DOHH2 (cell line): Measurements from ENCODE around the gene TSC1.
"Not testable (repeated sequence)": the region's sequence is repeated elsewhere in the genome, so short reads cannot be mapped to it uniquely, and the experiment has no call there.

Experiments
- H3F3A ChIP-seq: fragments of 200-600 bp; sonication (generic), shearing (Covaris generic); 2 replicates; pipeline ENCODE4 v1.6.0; 2016; ENCODE audit warnings: antibody characterized with exemption, mild to moderate bottlenecking; ENCODE audit not compliant: control insufficient read depth, insufficient read depth
- H3K27ac ChIP-seq: fragments of 200-600 bp; sonication (generic); 2 replicates; pipeline ENCODE4 v1.5.1; 2014; ENCODE audit warnings: low read depth, mild to moderate bottlenecking, low read length, moderate library complexity
- H3K27me3 ChIP-seq: fragments of 200-600 bp; sonication (generic); 2 replicates; pipeline ENCODE4 v1.6.1; 2014; ENCODE audit warnings: mild to moderate bottlenecking, low read length, mixed read lengths; ENCODE audit not compliant: control insufficient read depth
- H3K36me3 ChIP-seq: fragments of 200-600 bp; sonication (generic); 2 replicates; pipeline ENCODE4 v1.6.1; 2014; ENCODE audit warnings: mild to moderate bottlenecking, low read length, moderate library complexity, mixed read lengths; ENCODE audit not compliant: control insufficient read depth
- H3K4me1 ChIP-seq: fragments of 200-600 bp; sonication (generic); 2 replicates; pipeline ENCODE4 v1.6.1; 2014; ENCODE audit warnings: mild to moderate bottlenecking, low read length, mixed read lengths; ENCODE audit not compliant: control insufficient read depth
- H3K4me2 ChIP-seq: fragments of 200-600 bp; sonication (generic); 2 replicates; pipeline ENCODE4 v1.6.0; 2014; ENCODE audit warnings: mild to moderate bottlenecking, low read length, moderate library complexity
- H3K4me3 ChIP-seq: fragments of 200-600 bp; sonication (generic); 2 replicates; pipeline ENCODE4 v1.5.1; 2014; ENCODE audit warnings: mild to moderate bottlenecking, low read length, mixed read lengths
- H3K79me2 ChIP-seq: fragments of 200-600 bp; sonication (generic); 2 replicates; pipeline ENCODE4 v1.6.1; 2014; ENCODE audit warnings: mild to moderate bottlenecking, low read length, mixed read lengths; ENCODE audit not compliant: control insufficient read depth
- H3K9me2 ChIP-seq: fragments of 200-600 bp; sonication (generic); replicated peaks from 2 replicates; pipeline ENCODE4 v1.6.1; 2014; ENCODE audit warnings: mild to moderate bottlenecking, low read length, mixed read lengths; ENCODE audit not compliant: control insufficient read depth
- H3K9me3 ChIP-seq: fragments of 200-600 bp; sonication (generic); 2 replicates; pipeline ENCODE4 v1.6.1; 2014; ENCODE audit warnings: antibody characterized with exemption, low read length, mixed read lengths; ENCODE audit not compliant: control insufficient read depth, insufficient read depth
- H4K20me1 ChIP-seq: fragments of 200-600 bp; sonication (generic); 2 replicates; pipeline ENCODE4 v1.6.0; 2014; ENCODE audit warnings: low read depth, mild to moderate bottlenecking, antibody characterized with exemption, low read length, moderate library complexity; ENCODE audit not compliant: control insufficient read depth, insufficient read depth
- CTCF ChIP-seq: fragments of 200-600 bp; sonication (generic); IDR thresholded peaks from one replicate; pipeline ENCODE4 v1.5.1; 2014; ENCODE audit warnings: antibody characterized with exemption, mild to moderate bottlenecking, low read depth, low read length; ENCODE audit not compliant: poor library complexity, severe bottlenecking
- EZH2phosphoT487 ChIP-seq: fragments of 200-600 bp; sonication (generic); IDR thresholded peaks from 2 replicates; pipeline ENCODE4 v1.6.1; 2017; ENCODE audit warnings: borderline replicate concordance, mild to moderate bottlenecking, antibody characterized with exemption, low read length, moderate library complexity, mixed read lengths

The TSC1 gene

DNA sequence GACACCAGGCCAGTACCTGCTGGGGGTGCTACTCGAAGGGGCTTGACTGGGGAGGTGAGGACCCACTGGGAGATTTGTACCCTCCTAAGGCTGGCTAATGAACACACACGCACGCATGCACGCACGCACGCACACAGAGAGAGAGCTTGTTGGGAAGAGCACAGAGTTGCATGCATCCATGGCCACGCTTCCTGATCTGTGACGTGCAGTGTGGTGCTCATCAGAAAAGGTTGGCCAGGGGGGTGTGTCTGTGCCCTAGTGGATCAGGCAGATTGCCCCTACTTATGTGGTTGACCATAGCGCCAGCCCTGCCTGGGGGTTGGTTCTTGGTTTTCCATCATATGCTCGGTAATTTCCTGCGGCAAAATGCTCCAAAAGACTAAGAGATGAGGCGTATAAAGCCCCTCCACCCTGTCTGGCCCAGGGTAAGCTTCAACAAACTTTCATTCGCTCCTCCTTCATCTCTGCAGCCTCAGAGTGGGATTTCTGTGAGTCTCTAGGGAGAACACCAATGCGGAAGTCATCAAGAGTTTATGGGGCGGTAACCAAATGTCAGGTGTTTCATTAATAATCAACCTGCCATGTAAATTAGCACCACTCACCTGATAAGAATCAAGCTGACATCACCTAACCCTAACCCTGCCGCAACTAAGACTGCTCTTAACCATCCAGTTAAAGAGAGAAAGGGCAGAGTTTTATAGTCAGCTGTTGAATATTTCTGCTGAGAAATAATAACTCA lies 26.1 kb upstream of the TSC1 start:
- H4K20me1 ChIP-seq, result no peaks in the 10 kb centered on the region
- H3K9me2 ChIP-seq, result no peaks in the 10 kb centered on the region
- H3K27me3 ChIP-seq, result no peaks in the 10 kb centered on the region
- no peaks in the 10 kb centered on the region for H3F3A ChIP-seq
- H3K4me1 ChIP-seq, result peaks cover 29% of the 10 kb centered on the region
- peak overlapping the region; percentile 7 for H3K4me2 ChIP-seq
- H3K27ac ChIP-seq, result no peak overlapping the region
- no peaks in the 10 kb centered on the region for H3K36me3 ChIP-seq
- H3K4me3 ChIP-seq, result no peak overlapping the region
- peaks cover 3% of the 10 kb centered on the region; the same call in 1 of the 2 replicates for H3K9me3 ChIP-seq
- TF ChIP-seq CTCF (no peak), EZH2phosphoT487 (no peak)
- no peaks in the 10 kb centered on the region for H3K79me2 ChIP-seq

- no peaks in the 10 kb centered on the region for H3K27me3 ChIP-seq
These were observed 25.4 kb upstream of the TSC1 start for GRCh38 chr9:132969783-132970182.

GRCh38 chr9:132967908-132968307 lies 23.5 kb upstream of the TSC1 start:
- H3K9me2 ChIP-seq, H3K79me2 ChIP-seq, H3K4me2 ChIP-seq, H3K36me3 ChIP-seq, H3K9me3 ChIP-seq, H3F3A ChIP-seq, H3K27ac ChIP-seq, H3K4me3 ChIP-seq, H4K20me1 ChIP-seq, H3K27me3 ChIP-seq: not testable (repeated sequence)
- peaks cover 29% of the 10 kb centered on the region for H3K4me1 ChIP-seq

More at GRCh38 chr9:132969783-132970182, 25.4 kb upstream of the TSC1 start:
- peak overlapping the region; percentile 7; the same call in 1 of the 2 replicates for H3K4me2 ChIP-seq
- peaks cover 3% of the 10 kb centered on the region; the same call in 1 of the 2 replicates for H3K9me3 ChIP-seq
- no peaks in the 10 kb centered on the region for H3F3A ChIP-seq
- TF ChIP-seq CTCF (no peak), EZH2phosphoT487 (no peak)
- H4K20me1 ChIP-seq, result no peaks in the 10 kb centered on the region
- H3K79me2 ChIP-seq, result no peaks in the 10 kb centered on the region
- H3K4me1 ChIP-seq, result peaks cover 29% of the 10 kb centered on the region
- H3K4me3 ChIP-seq, result no peak overlapping the region
- H3K27ac ChIP-seq, result no peak overlapping the region
- no peaks in the 10 kb centered on the region for H3K36me3 ChIP-seq
- H3K9me2 ChIP-seq, result no peaks in the 10 kb centered on the region

DNA sequence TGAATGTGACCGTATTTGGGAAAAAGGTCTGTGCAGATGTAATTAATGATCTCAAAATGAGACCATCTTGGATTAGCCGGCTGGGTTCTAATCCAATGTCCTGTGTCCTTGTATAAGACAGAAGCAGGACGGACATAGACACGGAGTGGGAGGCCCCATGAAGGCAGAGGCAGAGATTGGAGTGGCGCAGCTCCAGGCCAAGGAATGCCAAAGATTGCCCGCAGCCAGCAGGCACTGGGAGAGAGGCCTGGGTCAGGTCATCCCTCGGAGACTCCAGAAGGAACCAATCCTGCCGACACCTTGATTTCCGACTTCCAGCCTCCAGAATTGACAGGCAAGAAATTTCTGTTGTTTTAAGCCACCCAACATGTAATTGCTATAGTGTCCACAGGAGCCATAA lies 21.1 kb upstream of the TSC1 start:
- no peaks in the 10 kb centered on the region for H3K36me3 ChIP-seq
- no peak overlapping the region for H3K4me2 ChIP-seq
- H3K4me1 ChIP-seq, result peaks cover 12% of the 10 kb centered on the region
- H3K9me3 ChIP-seq, result no peaks in the 10 kb centered on the region
- no peaks in the 10 kb centered on the region for H3K79me2 ChIP-seq
- TF ChIP-seq EZH2phosphoT487, result no peak
- no peak for TF ChIP-seq CTCF
- no peaks in the 10 kb centered on the region for H3F3A ChIP-seq
- no peaks in the 10 kb centered on the region for H4K20me1 ChIP-seq
- no peaks in the 10 kb centered on the region for H3K9me2 ChIP-seq
- H3K27ac ChIP-seq, result no peak overlapping the region
- no peaks in the 10 kb centered on the region for H3K27me3 ChIP-seq
- H3K4me3 ChIP-seq, result no peak overlapping the region
